NCI-H1105 (cell line): Measurements from ENCODE around the gene CORIN.
"Not testable (repeated sequence)": the region's sequence is repeated elsewhere in the genome, so short reads cannot be mapped to it uniquely, and the experiment has no call there.

Experiments
- DNase-seq: peaks from one replicate; lab custom pipeline; 2025; lab: John Stamatoyannopoulos, UW

Gene CORIN

DNA sequence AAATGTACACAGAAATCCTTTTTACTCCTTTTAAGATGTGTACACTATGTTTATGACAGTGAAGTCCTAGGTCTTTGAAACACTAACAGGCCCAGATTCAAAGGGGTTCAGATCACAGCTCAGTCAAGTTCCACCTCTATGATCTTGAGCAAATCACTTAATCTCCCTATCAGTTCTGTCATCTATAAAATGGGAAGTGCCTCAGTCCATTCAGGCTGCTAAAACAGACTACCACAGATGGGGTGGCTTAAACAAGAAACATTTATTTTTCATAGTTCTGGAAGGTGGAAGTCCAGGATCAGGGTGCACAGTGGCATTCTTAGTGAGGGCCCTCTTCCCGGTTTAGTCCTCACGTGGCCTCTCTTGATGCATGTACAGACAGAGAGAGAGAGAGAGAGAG is 117.1 kb downstream of the CORIN start:
- DNase-seq: no peak

GRCh38 chr4:47719576-47719975 is 118.3 kb downstream of the CORIN start:
- DNase-seq: no peak

DNA sequence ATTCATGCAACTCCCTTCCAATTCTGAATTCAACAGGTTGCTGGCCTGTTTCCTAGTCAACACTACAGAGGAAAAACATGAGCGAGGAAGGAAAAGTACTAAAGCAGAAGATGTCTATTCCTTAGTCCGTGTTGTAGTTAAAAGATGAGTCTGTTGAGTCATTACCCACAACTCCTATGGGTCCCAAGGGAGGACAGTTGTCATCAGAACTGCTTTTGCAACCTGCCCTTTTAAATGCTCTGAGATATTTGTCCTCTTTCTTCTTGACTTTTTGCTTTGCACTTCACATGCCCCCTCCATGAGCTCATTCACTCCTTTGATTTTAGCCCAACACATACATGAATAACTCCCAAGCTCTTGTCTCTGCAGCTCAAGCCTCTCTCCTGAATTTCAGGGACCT is 119.2 kb downstream of the CORIN start:
- DNase-seq: no peak

- DNase-seq: no peak
These were observed 120.7 kb downstream of the CORIN start for GRCh38 chr4:47717188-47717587.

DNA sequence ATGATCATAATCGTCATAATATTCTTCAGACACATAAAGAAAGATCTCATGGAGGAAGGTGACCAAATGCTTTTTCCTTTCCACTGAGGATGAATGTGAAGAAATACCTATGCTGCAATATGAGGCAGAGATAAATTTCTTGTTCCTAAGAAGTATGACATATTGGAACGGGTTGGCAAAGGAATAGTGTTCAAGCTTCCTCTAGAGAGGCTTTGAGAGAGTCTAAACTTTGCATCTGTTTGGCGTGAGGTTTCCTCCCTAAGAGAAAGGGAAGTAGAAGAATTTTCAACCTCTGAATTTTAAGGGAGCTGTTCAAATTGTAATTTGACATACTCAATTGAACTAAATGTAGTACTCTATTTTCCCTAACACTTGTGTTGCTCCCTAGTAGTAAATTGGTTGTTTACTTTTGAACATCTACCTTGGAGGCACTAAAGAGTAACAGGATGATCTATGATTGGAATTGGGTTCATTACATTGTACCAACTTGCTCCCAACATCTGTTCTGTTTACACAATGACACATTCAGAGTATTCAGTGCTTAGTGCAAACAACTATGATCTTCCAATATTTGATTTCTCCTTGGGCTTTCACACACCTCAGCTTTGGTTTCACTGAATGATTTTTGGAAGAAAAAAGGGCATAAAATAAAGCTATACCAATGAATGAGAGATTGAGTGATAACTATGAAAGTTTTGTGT is 122.0 kb downstream of the CORIN start:
- no peak for DNase-seq

DNA sequence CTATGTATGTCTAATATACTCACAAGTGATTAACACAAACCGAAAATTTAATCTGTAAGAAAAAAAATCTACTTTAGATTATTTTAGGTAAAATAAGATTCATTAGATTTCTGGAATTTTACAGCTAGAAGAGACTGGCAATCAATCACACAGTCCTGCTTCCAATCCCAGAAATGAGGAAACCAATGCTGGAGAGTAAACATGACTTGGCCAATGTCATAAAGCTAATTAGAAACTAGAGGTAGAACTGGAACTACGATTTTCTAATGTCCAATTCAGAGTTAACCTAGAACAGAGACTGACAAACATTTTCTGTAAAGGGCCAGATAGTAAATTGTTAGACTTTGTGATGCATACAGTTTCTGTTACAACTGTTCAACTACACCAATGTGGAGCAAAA is 123.6 kb downstream of the CORIN start:
- DNase-seq: no peak

DNA sequence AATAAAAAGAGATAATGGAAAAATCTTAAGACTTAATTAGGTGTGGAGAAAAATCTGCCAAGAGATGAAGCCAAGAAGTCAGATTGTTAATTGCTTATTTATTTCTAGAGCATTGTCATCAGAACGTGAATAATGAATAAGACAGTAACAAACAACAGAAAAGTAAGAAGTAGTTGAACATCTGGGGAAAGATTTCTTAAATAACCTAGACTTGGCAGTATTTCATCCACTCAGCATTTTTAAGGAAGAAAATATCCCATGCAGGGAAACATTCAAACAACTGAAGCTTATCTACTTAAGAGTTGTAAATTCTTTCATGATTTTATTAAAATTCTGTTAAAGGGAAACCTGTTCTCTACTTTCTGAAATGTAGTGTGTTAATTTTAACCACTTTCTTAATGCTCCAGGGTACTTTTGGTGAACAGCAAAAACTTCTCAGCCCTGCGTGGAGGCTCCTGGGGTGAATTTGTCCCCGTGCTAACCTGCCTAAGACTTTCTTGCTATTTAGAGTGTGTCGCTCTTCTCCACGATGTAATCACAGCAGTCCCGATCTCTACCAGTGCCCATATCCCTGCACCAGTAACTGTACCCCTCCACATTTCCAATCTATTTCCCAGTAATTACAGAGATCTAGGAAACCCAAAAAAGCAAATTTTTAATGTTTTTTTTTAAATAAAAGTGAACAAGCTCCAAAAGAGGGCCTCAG is 124.6 kb downstream of the CORIN start:
- DNase-seq: no peak

DNA sequence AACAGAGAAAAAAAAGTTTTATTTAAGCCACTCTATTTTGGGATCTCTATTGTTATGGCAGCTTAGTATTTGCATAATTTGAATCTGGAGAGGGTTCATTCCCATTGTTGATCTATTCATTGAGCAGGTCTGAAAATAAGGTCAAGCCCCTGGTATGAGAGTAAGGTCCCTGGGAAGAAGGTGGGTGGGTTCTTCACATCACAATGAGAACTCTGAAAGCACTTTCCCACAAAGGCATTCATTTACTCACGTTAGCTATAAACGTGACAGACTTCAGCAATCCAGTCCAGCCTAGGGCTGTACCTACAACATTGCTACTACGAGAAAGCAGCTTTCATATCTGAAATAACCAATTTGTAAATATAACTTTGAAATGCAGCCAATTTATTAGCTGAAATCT is 126.2 kb downstream of the CORIN start:
- no peak for DNase-seq

DNA sequence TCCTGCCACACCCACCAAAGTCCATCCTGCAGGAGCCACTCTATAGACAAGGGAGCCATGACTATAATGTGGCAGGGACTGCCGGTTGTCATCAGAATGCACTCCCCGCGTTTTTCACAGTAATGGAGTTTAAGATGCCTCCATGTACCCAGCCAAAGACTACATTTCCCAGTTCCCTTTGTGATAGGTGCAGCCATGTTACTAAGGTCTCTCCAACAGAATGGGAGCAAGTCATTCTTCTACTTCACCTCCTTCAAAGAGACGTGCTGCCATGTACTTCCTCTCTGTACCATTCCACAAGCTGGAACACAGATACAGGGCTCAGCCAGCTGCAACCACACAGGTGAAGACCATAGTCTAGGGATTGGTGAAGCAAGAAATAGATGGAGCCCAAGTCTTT is 126.7 kb downstream of the CORIN start:
- no peak for DNase-seq

GRCh38 chr4:47706352-47706751 is 131.5 kb downstream of the CORIN start:
- DNase-seq: not testable (repeated sequence)

DNA sequence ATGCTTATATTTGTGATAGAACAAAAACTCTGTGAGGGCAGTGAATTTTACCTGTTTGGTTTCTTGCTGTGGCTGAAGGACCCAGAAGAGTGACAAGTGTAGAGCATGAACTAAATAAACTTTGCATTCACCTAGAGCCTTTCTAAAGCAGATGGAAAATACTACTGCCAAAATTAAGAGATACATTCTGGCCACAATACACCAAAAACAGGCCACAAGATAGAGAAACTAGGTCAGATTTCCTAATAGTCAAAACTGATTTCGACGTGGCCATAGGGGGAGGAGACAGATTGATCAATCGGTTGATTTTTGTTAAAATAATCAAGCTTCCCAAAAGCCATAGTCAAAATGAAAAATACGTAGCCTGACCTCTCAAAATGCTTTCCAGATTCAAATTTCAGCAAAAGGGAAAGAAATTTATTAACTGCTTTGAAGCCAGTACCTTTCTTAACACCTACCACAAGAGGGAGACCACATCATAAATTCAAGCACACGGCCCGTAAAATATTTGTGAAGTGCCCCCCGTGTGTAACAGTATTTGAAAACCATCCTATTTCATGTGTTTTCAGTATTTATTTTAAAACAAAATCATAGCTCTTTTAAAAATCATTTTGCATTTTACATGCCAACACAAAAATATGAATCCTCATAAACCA is 132.4 kb downstream of the CORIN start:
- DNase-seq: no peak

- DNase-seq: peak; percentile 23
These were observed 133.1 kb downstream of the CORIN start for GRCh38 chr4:47704693-47705325.

DNA sequence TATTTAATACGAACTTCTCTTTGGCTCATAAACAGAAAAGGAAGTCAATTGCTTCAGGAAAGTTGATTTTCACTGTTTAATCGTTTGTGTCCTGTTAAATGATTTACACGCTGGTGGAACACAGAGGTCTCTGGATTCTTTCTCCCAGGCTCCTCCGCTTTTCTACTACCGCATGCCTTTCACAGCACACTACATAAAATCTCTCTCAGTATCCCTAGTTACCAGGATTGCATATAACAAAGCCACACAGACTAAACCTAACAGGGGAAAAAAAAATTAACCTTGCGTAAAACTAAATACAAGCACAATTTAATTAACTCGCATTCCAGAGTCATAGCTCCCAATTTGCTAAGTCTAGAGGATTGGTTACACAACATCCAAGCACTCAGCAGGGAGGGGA is 133.9 kb downstream of the CORIN start:
- DNase-seq: no peak

GRCh38 chr4:47703008-47703407 is 134.9 kb downstream of the CORIN start:
- no peak for DNase-seq

GRCh38 chr4:47701286-47701685 is 136.6 kb downstream of the CORIN start:
- DNase-seq: no peak

- no peak for DNase-seq
These were observed 139.0 kb downstream of the CORIN start for GRCh38 chr4:47698837-47699236.

DNA sequence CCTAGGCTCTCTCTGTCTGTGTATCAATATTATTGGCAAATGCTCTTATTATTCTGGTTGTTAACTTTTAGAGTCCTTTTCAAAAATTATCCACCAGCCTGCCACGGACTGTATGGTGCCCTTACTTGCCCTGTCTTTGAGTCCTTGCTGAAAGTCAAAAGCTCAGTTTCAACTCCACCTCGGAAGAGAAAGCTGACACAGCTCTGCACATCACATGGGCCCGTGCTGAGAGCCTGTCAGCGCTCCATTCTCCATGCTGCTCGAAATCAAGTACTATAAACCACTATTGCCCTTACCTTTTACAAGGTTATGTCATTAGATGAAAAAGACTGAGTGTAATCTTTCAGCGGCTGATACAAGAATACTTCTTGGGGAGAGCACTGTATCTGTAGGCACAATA is 141.0 kb downstream of the CORIN start:
- no peak for DNase-seq

- no peak for DNase-seq
These were observed 142.6 kb downstream of the CORIN start for GRCh38 chr4:47695260-47695659.

- DNase-seq: no peak
These were observed 143.5 kb downstream of the CORIN start for GRCh38 chr4:47694322-47694721.

GRCh38 chr4:47692691-47693090 is 145.2 kb downstream of the CORIN start:
- DNase-seq: no peak

GRCh38 chr4:47691757-47692383 is 146.0 kb downstream of the CORIN start:
- DNase-seq: not testable (repeated sequence)

DNA sequence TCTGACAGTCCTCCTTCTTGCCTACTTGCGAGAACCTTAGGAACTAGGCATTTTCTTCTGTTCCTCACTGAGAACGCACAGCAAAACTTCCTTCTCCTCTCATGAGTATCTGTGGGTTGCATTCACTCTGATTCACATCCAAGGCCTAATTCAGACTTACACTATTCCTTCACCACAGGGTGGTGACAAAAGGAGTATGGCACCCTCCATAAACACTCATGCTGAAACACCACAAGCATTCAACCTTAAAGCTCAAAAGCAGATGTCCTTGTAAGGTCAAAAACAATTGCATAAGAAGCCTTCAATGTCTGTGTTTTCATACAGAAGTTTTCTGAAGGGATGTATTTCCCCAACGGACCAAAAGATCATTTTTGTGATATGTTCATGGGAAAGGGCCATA is 147.3 kb downstream of the CORIN start:
- DNase-seq: no peak
